ENCODE data around the gene CATSPERD.

- TF ChIP-seq CTCF (optimal IDR thresholded peaks at IDR 0.05 in 1 of 3, IDR thresholded peaks at IDR 0.05 in 1 of 3, conservative IDR thresholded peaks at IDR 0.05 in 1 of 3; ENCODE audit: extremely low read depth in 1 of 3, insufficient read depth in 2 of 3, low read length in 3 of 3) (no peak), EZH2 (IDR thresholded peaks at IDR 0.05; ENCODE audit: low read length) (no peak)
Measured at GRCh38 chr19:5800361-5801270, 80.2 kb downstream of the CATSPERD start.
